ENCODE results near the gene SYCP3. TPM values are rescaled to one million over a fixed set of nuclear protein-coding genes. Genes with fewer than 3 reads are reported as not detected.
A peak's percentile ranks its signal among the peaks of the same experiment; 100 is the strongest.

SYCP3 gene
- total RNA-seq (2021) (0.19 and 0.26 TPM in 2 replicates), Bru-seq, nascent RNA (percentile 42 among the genes with signal in this experiment), BruChase-seq, experiment 1, labeled RNA remaining after a 2-hour chase (percentile 44 among the genes with signal in this experiment), BruChase-seq, experiment 2, labeled RNA remaining after a 6-hour chase (percentile 46 among the genes with signal in this experiment)
- long read RNA-seq: 0 reads

GRCh38 chr12:101738920-101739665 is at the start of gene SYCP3:
SYCP3 (minus strand) TSS chr12:101739462; CDS start chr12:101737935, 1,527 bp downstream.
- Histone ChIP-seq H3K36me3 (ENCODE audit: insufficient read depth, low read length, poor library complexity, severe bottlenecking) (no peaks in the 10 kb centered on the region), H3K4me3 (ENCODE audit: low read depth, low read length, poor library complexity, severe bottlenecking) (no peak within 1 kb of the TSS), H3K4me1 (ENCODE audit: insufficient read depth, low read length, poor library complexity, severe bottlenecking) (no peaks in the 10 kb centered on the region), H3K27me3 (replicated peaks; ENCODE audit: insufficient read depth, low read depth, low read length, poor library complexity) (no peaks in the 10 kb centered on the region), H3K27ac (ENCODE audit: low read depth, low read length, poor library complexity, severe bottlenecking) (no peak within 1 kb of the TSS), H3K9me3 (ENCODE audit: low read depth, low read length, poor library complexity, severe bottlenecking) (no peaks in the 10 kb centered on the region)
- TF ChIP-seq EZH2 (IDR thresholded peaks at IDR 0.05; ENCODE audit: borderline replicate concordance, low read depth, low read length, poor library complexity, severe bottlenecking): no peak
- TF ChIP-seq, protein P1, sequence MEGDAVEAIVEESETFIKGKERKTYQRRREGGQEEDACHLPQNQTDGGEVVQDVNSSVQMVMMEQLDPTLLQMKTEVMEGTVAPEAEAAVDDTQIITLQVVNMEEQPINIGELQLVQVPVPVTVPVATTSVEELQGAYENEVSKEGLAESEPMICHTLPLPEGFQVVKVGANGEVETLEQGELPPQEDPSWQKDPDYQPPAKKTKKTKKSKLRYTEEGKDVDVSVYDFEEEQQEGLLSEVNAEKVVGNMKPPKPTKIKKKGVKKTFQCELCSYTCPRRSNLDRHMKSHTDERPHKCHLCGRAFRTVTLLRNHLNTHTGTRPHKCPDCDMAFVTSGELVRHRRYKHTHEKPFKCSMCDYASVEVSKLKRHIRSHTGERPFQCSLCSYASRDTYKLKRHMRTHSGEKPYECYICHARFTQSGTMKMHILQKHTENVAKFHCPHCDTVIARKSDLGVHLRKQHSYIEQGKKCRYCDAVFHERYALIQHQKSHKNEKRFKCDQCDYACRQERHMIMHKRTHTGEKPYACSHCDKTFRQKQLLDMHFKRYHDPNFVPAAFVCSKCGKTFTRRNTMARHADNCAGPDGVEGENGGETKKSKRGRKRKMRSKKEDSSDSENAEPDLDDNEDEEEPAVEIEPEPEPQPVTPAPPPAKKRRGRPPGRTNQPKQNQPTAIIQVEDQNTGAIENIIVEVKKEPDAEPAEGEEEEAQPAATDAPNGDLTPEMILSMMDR (conservative IDR thresholded peaks at IDR 0.05; ENCODE audit: low read depth, low read length): no peak
- ChIA-PET CTCF (no interaction called here), POLR2A (ENCODE audit: low non-redundant PET) (no interaction called here)
- intact Hi-C loops (cut with micrococcal nuclease; ENCODE audit: unreplicated experiment): no loop called here
- DNase-seq (ENCODE audit: low spot score): no peak
- no TSS peak for BruUV-seq (replicated peaks)

GRCh38 chr12:101785671-101786070 is 46.4 kb upstream of the SYCP3 start:
- Histone ChIP-seq H3K27me3 (replicated peaks; ENCODE audit: insufficient read depth, low read depth, low read length, poor library complexity) (no peaks in the 10 kb centered on the region), H3K36me3 (ENCODE audit: insufficient read depth, low read length, poor library complexity, severe bottlenecking) (no peaks in the 10 kb centered on the region), H3K4me3 (ENCODE audit: low read depth, low read length, poor library complexity, severe bottlenecking) (no peak overlapping the region), H3K27ac (ENCODE audit: low read depth, low read length, poor library complexity, severe bottlenecking) (no peak overlapping the region), H3K9me3 (ENCODE audit: low read depth, low read length, poor library complexity, severe bottlenecking) (no peaks in the 10 kb centered on the region), H3K4me1 (ENCODE audit: insufficient read depth, low read length, poor library complexity, severe bottlenecking) (peaks cover 6% of the 10 kb centered on the region)
- POLR2A ChIA-PET (ENCODE audit: low non-redundant PET): no interaction called here
- CTCF ChIA-PET: no interaction called here
- intact Hi-C loops (cut with micrococcal nuclease; ENCODE audit: unreplicated experiment): no loop called here
- TF ChIP-seq EZH2 (IDR thresholded peaks at IDR 0.05; ENCODE audit: borderline replicate concordance, low read depth, low read length, poor library complexity, severe bottlenecking): no peak
- TF ChIP-seq, protein P1 (conservative IDR thresholded peaks at IDR 0.05; ENCODE audit: low read depth, low read length): no peak
- DNase-seq (ENCODE audit: low spot score): no peak
- BruUV-seq (replicated peaks): no TSS peak

- Histone ChIP-seq H3K4me1 (ENCODE audit: insufficient read depth, low read length, poor library complexity, severe bottlenecking) (peaks cover 6% of the 10 kb centered on the region), H3K27me3 (replicated peaks; ENCODE audit: insufficient read depth, low read depth, low read length, poor library complexity) (no peaks in the 10 kb centered on the region), H3K4me3 (ENCODE audit: low read depth, low read length, poor library complexity, severe bottlenecking) (no peak overlapping the region), H3K36me3 (ENCODE audit: insufficient read depth, low read length, poor library complexity, severe bottlenecking) (no peaks in the 10 kb centered on the region), H3K9me3 (ENCODE audit: low read depth, low read length, poor library complexity, severe bottlenecking) (no peaks in the 10 kb centered on the region), H3K27ac (ENCODE audit: low read depth, low read length, poor library complexity, severe bottlenecking) (no peak overlapping the region)
- ChIA-PET POLR2A (ENCODE audit: low non-redundant PET) (no interaction called here), CTCF (no interaction called here)
- intact Hi-C loops (cut with micrococcal nuclease; ENCODE audit: unreplicated experiment): no loop called here
- TF ChIP-seq, protein P1 (conservative IDR thresholded peaks at IDR 0.05; ENCODE audit: low read depth, low read length): no peak
- no peak for TF ChIP-seq EZH2 (IDR thresholded peaks at IDR 0.05; ENCODE audit: borderline replicate concordance, low read depth, low read length, poor library complexity, severe bottlenecking)
- no TSS peak for BruUV-seq (replicated peaks)
- no peak for DNase-seq (ENCODE audit: low spot score)
These were observed 45.1 kb upstream of the SYCP3 start for GRCh38 chr12:101784376-101784775.
